ENCODE data around the gene ZFAND3. TPM values are rescaled to one million over a fixed set of nuclear protein-coding genes. Genes with fewer than 3 reads are reported as not detected.

The ZFAND3 gene
- total RNA-seq (2021; ENCODE audit: unreplicated experiment) = 47.2 TPM
- 79.3 and 114 TPM in 2 replicates for polyA plus RNA-seq (2012)
- percentile 95 among the genes with signal in this experiment for Bru-seq, nascent RNA
- BruChase-seq, experiment 1, labeled RNA remaining after a 6-hour chase = percentile 88 among the genes with signal in this experiment
- BruChase-seq, experiment 2, labeled RNA remaining after a 2-hour chase = percentile 89 among the genes with signal in this experiment
- long read RNA-seq, transcript ZFAND3-201 (6 exons, 3,366 nt) = major isoform, 20 of 45 reads
- long read RNA-seq, partial matches to known transcripts = 19 of 45 reads
- long read RNA-seq, other reads (novel, unspliced or antisense) = 4 of 45 reads

GRCh38 chr6:37819177-37819801, at the start of gene ZFAND3:
Gene ZFAND3 (plus strand): TSS chr6:37819727. CDS start chr6:37819946, 219 bp downstream.
- no peaks in the 10 kb centered on the region for H3K9me3 ChIP-seq (ENCODE audit: control insufficient read depth in 1 of 2, insufficient read depth in 1 of 2, low read depth in 1 of 2, low read length in 2 of 2)
- BruUV-seq (replicated peaks) = no TSS peak
- H3K4me3 ChIP-seq (replicated peaks in 1 of 2; ENCODE audit: low read depth in 1 of 2, low read length in 2 of 2) = peak within 1 kb of the TSS; percentile 75 to 77
- DNase-seq (ENCODE audit: low read depth, low spot score) (peak; percentile 94), ATAC-seq (peak; percentile 84)
- ChIA-PET POLR2A (interaction anchor here (0.6 to 2.1 kb wide), 4 partner anchors 9 to 28 kb away, joined by 3 to 8 read pairs (median 3); no protein-coding TSS in a partner anchor), RAD21 (ENCODE audit: low non-redundant PET in 1 of 2, low total read pairs in 2 of 2, uncharacterized antibody in 2 of 2, unreplicated experiment in 2 of 2) (interaction anchor here in 1 of 2 experiments (0.7 kb wide), 1 partner anchor 130 kb away, joined by 3 read pairs; no protein-coding TSS in a partner anchor), CTCF (no interaction called here)
- peaks cover 42% of the 10 kb centered on the region for H3K79me2 ChIP-seq (ENCODE audit: insufficient read depth, low read length)
- no peaks in the 10 kb centered on the region for H3K36me3 ChIP-seq (ENCODE audit: control insufficient read depth in 1 of 2, insufficient read depth in 2 of 2, low read length in 2 of 2)
- H4K20me1 ChIP-seq (ENCODE audit: insufficient read depth) = no peaks in the 10 kb centered on the region; the same call in 1 of the 2 replicates
- H3K27ac ChIP-seq (ENCODE audit: low read depth, low read length) = peak within 1 kb of the TSS; percentile 88
- intact Hi-C loops (cut with micrococcal nuclease) = no loop called here
- peak within 1 kb of the TSS; percentile 68 for H3K9ac ChIP-seq (ENCODE audit: low read length)
- no peaks in the 10 kb centered on the region for H3K9me2 ChIP-seq (ENCODE audit: insufficient read depth)
- H3K4me2 ChIP-seq (ENCODE audit: low read length) = peak within 1 kb of the TSS; percentile 98
- TF ChIP-seq POLR2AphosphoS5 (IDR thresholded peaks at IDR 0.05; ENCODE audit: low read depth, low read length) (peak; percentile 46; the same call in 1 of the 2 replicates), ZFX (IDR thresholded peaks at IDR 0.05) (no peak), EZH2 (IDR thresholded peaks at IDR 0.05) (no peak), SIN3A (IDR thresholded peaks at IDR 0.05; ENCODE audit: low read depth) (peak; percentile 84), EGR1 (IDR thresholded peaks at IDR 0.05; ENCODE audit: low read depth) (peak; percentile 87), CTCF (IDR thresholded peaks at IDR 0.05 in 2 of 3, conservative IDR thresholded peaks at IDR 0.05 in 1 of 3; ENCODE audit: borderline replicate concordance in 1 of 3, insufficient read depth in 1 of 3, low read depth in 2 of 3, low read length in 2 of 3) (no peak), SP1 (IDR thresholded peaks at IDR 0.05; ENCODE audit: low read depth) (peak; percentile 89), JUND (IDR thresholded peaks at IDR 0.05) (peak; percentile 74), YY1 (IDR thresholded peaks at IDR 0.05; ENCODE audit: extremely low read depth, insufficient replicate concordance, low read depth, low read length) (peak; percentile 80), CBX3 (IDR thresholded peaks at IDR 0.05; ENCODE audit: low read depth) (no peak), SRF (IDR thresholded peaks at IDR 0.05; ENCODE audit: low read depth) (no peak), EZH2phosphoT487 (IDR thresholded peaks at IDR 0.05; ENCODE audit: borderline replicate concordance) (no peak), FOSL1 (IDR thresholded peaks at IDR 0.05; ENCODE audit: low read depth) (no peak), TCF7L2 (IDR thresholded peaks at IDR 0.05; ENCODE audit: borderline replicate concordance, extremely low read depth, insufficient read depth, insufficient read length) (peak; percentile 89)
- TF ChIP-seq, protein P1, sequence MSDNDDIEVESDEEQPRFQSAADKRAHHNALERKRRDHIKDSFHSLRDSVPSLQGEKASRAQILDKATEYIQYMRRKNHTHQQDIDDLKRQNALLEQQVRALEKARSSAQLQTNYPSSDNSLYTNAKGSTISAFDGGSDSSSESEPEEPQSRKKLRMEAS (IDR thresholded peaks at IDR 0.05) = peak; percentile 76
- peak within 1 kb of the TSS; percentile 97 for H2AFZ ChIP-seq (ENCODE audit: low read depth, low read length, poor library complexity, severe bottlenecking)
- peaks cover 6 to 19% of the 10 kb centered on the region in 2 experiments; a peak in 3 of 4 replicates for H3K4me1 ChIP-seq (ENCODE audit: control insufficient read depth in 1 of 2, insufficient read depth in 2 of 2, low read length in 2 of 2)
- H3K27me3 ChIP-seq (ENCODE audit: insufficient read depth, low read length) = no peaks in the 10 kb centered on the region
